ENCODE data around the gene TFR2.

The TFR2 gene

DNA sequence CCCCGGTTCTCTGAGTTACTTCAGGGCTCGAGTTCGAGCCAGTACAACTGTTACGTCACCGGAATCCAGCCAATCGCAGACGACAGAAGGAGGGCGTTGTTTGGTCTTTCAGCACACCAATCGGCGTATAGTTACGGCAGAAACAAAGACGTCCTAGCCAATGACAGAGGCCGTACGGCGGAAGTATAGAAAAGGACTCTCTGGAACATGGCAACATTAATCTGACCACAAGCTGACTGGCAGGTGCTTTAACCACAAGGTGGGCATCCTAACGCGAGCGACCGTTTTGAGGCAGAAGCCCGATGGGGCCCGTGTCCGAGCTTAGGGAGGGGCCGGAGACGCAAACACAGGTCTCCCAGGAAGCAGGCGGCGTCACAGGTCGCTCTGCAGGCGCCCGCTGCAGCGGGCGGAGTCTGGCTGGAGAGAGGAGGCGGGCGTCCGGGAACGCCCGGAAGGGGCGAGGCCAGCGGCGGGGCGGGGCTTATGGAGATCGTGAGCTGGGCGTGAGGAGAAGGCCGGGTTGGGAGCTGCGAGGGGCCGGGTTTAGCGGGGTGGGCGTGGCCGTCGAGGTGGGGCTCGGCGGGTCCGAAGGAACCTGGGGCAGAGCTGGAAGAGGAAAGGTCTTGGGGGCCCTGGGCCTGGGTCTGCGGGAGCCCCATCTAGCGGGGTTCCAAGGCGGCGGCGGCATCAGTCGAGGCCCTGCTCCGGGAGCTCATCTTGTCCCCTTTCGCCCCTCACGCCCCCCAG, 29.2 kb downstream of the TFR2 start, which contains the start of gene MOSPD3:
MOSPD3 (plus strand) TSS at position 558 of the 747 bp plus-strand sequence. CDS start 252 bp downstream, outside the sequence.
- peak; percentile 86 for DNase-seq

DNA sequence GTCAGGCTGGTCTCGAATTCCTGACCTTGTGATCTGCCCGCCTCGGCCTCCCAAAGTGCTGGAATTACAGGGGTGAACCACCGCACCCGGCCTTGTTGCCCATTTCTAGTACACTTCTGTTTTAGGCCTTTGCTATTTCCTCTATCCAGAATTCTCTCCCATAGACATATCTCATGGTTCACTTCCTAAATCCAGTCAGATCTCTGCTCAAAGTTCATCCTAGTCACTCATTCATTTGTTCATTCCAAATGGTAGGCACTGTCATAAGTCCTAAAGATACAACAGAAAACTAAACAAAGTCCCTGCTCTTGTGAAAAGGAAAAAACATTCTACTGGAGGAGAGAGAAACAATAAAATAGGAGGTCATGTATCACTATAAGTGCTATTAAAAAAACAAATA, 31.4 kb downstream of the TFR2 start:
- no peak for DNase-seq

DNA sequence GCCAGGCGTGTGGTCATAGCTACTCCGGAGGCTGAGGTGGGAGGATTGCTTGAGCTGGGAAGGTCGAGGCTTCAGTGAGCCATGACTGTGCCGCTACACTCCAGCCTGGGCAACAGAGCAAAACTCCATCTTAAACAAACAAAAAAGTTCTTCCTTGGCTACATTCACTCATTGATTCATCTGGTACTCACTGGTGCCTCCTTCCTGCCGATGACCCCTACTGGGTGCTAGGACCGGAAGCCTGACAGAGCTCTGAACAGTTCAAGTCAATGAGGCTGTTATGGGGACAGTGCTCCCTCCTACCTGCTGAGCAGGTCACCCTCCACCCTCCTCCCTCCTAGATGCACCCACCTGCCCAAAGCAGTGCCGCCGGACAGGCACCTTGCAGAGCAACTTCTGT, 34.2 kb downstream of the TFR2 start:
- DNase-seq, result no peak

DNA sequence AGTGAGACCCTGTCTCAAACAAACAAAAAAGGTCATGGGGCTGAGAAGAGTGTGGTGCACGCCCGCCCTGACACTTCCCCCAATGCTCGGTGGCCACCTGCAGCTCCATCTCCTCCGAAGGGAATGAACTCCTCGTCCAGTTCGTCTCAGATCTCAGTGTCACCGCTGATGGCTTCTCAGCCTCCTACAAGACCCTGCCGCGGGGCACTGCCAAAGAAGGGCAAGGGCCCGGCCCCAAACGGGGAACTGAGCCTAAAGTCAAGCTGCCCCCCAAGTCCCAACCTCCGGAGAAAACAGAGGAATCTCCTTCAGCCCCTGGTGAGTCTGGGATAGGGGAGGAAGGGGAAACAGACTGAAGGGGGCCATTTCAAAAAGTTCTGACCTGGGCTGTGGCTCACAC, 35.0 kb downstream of the TFR2 start:
- DNase-seq, result no peak

GRCh38 chr7:100604976-100605911, 36.1 kb downstream of the TFR2 start:
- DNase-seq, result no peak

- no peak for DNase-seq
Measured at GRCh38 chr7:100604028-100604975, 37.0 kb downstream of the TFR2 start.

- DNase-seq, result no peak
Measured at GRCh38 chr7:100603726-100604027, 37.7 kb downstream of the TFR2 start.

- no peak for DNase-seq
Measured at GRCh38 chr7:100602889-100603725, 38.2 kb downstream of the TFR2 start.

DNA sequence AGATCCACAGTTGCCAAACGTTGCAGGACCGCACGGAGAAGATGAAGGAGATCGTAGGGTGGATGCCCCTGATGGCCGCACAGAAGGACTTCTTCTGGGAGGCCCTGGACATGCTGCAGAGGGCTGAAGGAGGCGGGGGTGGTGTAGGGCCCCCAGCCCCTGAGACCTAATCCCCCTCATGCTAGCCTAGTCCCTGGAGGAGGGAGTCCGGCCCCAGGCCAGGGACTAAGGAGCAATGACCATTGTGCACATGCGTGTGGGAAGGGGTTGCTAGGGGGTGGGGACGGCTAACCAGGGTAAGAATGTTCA, 40.7 kb downstream of the TFR2 start:
- no peak for DNase-seq

- DNase-seq, result no peak
Measured at GRCh38 chr7:100599911-100600729, 41.2 kb downstream of the TFR2 start.

- no peak for DNase-seq
Measured at GRCh38 chr7:100598425-100598824, 42.9 kb downstream of the TFR2 start.

- no peak for DNase-seq
Measured at GRCh38 chr7:100595188-100595587, 46.2 kb downstream of the TFR2 start.

- no peak for DNase-seq
Measured at GRCh38 chr7:100591596-100591995, 49.8 kb downstream of the TFR2 start.

GRCh38 chr7:100590077-100590737, 51.1 kb downstream of the TFR2 start:
- no peak for DNase-seq

- DNase-seq, result no peak
Measured at GRCh38 chr7:100589341-100589947, 51.9 kb downstream of the TFR2 start.

- DNase-seq, result peak; percentile 16
Measured at GRCh38 chr7:100588438-100588837, 52.9 kb downstream of the TFR2 start.

- DNase-seq, result peak; percentile 97
Measured at GRCh38 chr7:100586266-100587025, 54.9 kb downstream of the TFR2 start, which contains the start of gene FBXO24. TSS of gene FBXO24 (plus strand) at chr7:100586328. CDS start at chr7:100586626, 298 bp downstream.

DNA sequence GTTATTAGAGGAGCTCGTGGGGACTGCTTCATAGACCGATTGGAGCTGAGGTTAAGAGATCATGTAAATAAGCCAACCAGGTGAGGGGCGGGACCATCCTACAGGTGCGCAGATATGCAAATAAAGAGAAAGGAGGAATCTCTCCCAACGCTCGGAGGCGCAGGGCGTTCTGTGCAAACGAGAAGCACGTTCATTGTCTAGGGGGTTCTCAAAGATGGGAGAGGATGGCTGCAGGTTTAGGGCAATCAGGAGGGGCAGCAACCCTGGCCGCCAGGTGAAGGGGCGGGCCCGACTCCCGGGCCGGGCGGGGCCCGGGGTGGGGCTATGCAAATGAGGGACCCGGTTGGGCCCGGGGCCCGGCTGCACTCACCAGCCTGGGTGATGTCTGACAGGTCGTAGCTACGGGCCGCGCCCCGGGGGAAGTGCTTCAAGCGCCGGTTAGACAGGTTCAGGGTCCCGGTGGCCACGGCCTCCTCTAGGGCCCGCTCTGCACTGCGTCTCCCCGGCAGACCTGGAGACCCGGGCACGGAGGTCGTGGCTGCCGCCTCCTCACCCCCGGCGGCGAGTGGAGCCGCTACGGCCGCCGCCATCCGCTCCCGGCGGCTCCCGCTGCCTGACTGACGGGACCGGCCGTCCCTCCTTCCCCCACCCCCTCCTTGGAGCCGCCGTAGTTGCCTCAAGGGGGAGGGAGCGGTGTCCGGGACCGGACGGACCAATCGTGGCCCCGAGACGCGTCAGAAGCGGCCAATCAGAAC, 55.7 kb downstream of the TFR2 start, which contains the start of gene LRCH4:
LRCH4 (minus strand) TSS at position 619 of the 755 bp plus-strand sequence; CDS start at position 590, 29 bp downstream.
- no peak for DNase-seq
